NT2/D1 (cell line): Measurements from ENCODE around the gene SCAMP3.

Experiments
- DNase-seq: peaks from one replicate; pipeline ENCODE4 v3.0.0-alpha.2; 2011; ENCODE audit warnings: low read depth, low spot score
- H3K27me3 ChIP-seq: 2 replicates; pipeline ENCODE4 v1.6.0; 2011; ENCODE audit warnings: mild to moderate bottlenecking; ENCODE audit not compliant: insufficient read length, insufficient read depth
- H3K36me3 ChIP-seq: 2 replicates; pipeline ENCODE4 v1.6.1; 2011; ENCODE audit warnings: mild to moderate bottlenecking, low read length, mixed read lengths; ENCODE audit not compliant: insufficient read depth, insufficient read length
- H3K4me1 ChIP-seq: 2 replicates; pipeline ENCODE4 v1.5.1; 2011; ENCODE audit not compliant: insufficient read depth, insufficient read length
- H3K4me3 ChIP-seq: 2 replicates; pipeline ENCODE4 v1.5.1; 2011; ENCODE audit warnings: low read depth; ENCODE audit not compliant: insufficient read length
- H3K9ac ChIP-seq: 2 replicates; pipeline ENCODE4 v1.6.0; 2011; ENCODE audit warnings: low read depth; ENCODE audit not compliant: insufficient read length
- H3K9me3 ChIP-seq: 2 replicates; pipeline ENCODE4 v1.5.1; 2011; ENCODE audit warnings: mild to moderate bottlenecking, low read length; ENCODE audit not compliant: insufficient read depth
- SUZ12 ChIP-seq: IDR thresholded peaks from 2 replicates; pipeline ENCODE4 v1.6.1; 2011; ENCODE audit not compliant: insufficient read length, insufficient read depth; ENCODE audit errors: extremely low read depth
- YY1 ChIP-seq: IDR thresholded peaks from 2 replicates; pipeline ENCODE4 v1.6.1; 2011; ENCODE audit not compliant: insufficient read length, insufficient read depth
- ZNF274 ChIP-seq: IDR thresholded peaks from 2 replicates; pipeline ENCODE4 v1.6.1; 2011; ENCODE audit warnings: mild to moderate bottlenecking, low read depth, low read length

Gene SCAMP3

DNA sequence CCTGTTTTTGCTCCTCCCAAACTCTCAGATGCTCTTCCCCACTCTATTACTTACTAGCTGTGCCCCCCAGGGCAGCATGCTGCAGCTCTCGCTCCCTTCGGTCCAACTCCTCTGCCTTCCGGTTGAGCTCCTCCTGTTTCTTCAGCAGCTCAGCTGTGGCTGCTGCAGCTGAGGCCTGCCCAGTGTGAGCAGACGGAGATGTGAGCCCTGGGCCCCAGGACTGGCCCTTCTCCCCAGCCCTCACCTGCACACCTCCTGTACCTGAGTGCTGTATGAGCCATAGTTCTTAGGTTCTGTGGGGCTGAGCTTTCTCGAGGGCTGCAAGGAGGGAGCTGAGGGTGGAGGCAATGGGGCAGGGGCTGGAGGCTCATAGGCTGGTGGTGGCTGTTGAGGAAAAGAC, 1.9 kb downstream of the SCAMP3 start:
- no peak overlapping the region for H3K4me3 ChIP-seq

DNA sequence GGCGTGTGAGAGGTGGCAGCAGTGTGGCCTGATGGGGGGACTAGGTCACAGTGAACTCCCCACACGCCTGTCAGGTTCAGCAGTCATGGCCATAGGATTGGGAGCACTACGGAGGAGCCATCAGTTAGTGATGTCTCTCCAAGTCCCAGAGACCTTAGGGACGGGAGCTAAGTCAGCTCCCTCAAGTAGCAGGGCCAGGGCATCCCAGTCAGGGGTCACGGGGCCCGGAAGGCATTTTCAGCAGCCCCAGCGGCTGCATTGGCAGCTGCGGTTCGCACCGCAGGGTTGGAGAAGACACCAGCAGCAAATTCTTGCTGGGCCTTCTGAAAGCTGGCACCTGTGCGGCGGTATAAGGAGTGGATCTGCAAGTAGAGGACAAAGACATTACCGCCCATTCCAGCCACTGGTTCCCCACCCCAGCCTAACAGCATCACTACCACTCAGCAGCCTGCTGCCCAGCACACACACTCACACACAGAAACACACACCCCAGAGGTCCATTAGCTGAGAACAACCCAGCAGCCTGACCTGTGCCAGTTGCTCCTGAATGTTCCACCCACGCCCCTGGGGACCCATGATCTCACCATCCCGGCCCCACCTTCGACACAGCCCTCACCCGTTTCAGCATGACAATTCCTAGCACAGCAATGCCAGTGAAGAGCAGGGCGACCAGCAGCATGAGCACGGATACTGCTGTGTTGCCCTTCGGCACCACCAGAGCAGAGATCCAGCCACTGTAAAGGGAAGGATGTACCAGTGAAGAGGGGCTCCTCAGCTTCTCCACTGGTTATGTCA, 5.9 kb downstream of the SCAMP3 start:
- Histone ChIP-seq H3K9ac (peak overlapping the region; percentile 12), H3K9me3 (no peaks in the 10 kb centered on the region), H3K4me1 (peaks cover 27% of the 10 kb centered on the region), H3K36me3 (peaks cover 48% of the 10 kb centered on the region), H3K27me3 (no peaks in the 10 kb centered on the region), H3K4me3 (peak overlapping the region; percentile 76)
- TF ChIP-seq YY1 (no peak), SUZ12 (no peak), ZNF274 (no peak)
- no peak for DNase-seq

More for the DNA sequence above, 1.9 kb downstream of the SCAMP3 start:
- Histone ChIP-seq H3K27me3 (no peaks in the 10 kb centered on the region), H3K36me3 (peaks cover 74% of the 10 kb centered on the region), H3K4me1 (peaks cover 10% of the 10 kb centered on the region), H3K9me3 (no peaks in the 10 kb centered on the region), H3K9ac (peak overlapping the region; percentile 96)
- no peak for TF ChIP-seq YY1
- TF ChIP-seq SUZ12 = no peak
- DNase-seq = no peak

DNA sequence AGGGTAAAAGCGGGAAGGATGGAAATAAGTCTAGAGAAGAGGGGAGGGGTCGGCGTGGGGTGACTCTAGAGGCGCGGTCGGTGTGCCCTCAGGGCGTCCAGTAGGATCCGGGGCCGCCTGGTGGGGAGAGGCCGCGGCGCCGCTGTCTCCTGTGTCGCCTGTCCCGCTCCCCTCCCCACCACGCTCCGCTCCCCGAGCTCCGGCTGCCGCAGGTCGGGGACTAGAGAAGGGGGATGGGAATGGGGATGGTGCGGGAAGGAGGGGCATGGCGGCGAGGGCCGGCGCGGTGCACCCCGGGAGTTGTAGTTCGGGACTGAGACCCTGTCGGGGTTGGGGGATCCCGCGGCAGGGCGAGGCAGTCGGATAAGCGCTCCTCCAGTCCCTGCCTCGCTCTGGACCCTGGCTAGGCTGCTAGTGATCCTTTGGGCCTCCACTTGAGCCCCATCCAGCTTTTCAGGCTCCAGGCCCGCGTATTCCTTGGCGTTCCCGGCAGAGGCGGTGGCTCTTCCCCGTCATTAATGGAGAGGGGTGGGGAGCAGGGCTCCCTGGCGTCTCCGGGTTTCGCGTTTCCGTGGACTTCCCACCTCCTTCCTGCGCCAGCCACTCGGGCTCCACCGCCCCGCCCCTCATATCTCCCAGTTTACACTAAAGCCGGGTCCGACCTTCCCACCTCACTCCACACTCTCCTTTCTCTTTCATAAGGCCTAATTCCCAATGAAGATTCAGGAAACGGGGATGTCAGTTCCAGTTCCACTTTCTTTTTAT, 6.7 kb downstream of the SCAMP3 start, which contains the start of gene ENTREP3:
TSS of gene ENTREP3 (minus strand) at position 241 of the 765 bp plus-strand sequence. CDS start 606 bp downstream, outside the sequence.
- peak; percentile 67 for TF ChIP-seq YY1
- TF ChIP-seq SUZ12 = no peak
- no peak for TF ChIP-seq ZNF274
- Histone ChIP-seq H3K4me1 (peaks cover 32% of the 10 kb centered on the region), H3K27me3 (no peaks in the 10 kb centered on the region), H3K9me3 (no peaks in the 10 kb centered on the region), H3K9ac (peak within 1 kb of the TSS; percentile 92), H3K4me3 (peak within 1 kb of the TSS; percentile 76), H3K36me3 (peaks cover 47% of the 10 kb centered on the region)
- peak; percentile 86 for DNase-seq

DNA sequence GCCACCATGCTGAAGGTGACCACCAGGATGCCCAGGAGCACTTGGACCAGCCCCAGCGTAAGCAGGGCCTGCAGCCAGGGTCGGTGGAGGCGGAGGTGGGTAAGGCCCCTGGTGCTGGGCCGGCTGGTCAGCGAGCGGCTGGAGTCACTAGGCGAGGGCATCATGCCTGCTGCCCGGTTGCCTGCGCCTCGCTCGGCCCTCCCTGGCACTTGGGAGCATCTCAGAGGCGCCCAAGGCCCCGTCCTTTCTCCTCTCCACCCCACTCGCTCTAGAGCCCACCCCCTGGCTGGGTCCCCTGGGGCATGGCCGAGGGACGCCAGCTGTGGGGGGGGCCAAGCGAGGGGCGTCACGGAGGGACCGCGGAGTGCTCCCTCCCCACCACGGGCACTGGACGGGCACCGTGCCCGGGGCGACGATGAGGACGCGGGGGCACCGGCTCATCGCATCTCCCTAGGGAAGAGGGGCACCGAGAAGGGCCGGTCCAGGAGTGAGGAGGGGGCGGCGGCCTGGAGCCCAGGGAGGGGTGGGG, 7.4 kb downstream of the SCAMP3 start:
- DNase-seq = no peak
- no peaks in the 10 kb centered on the region for H3K27me3 ChIP-seq
- peak overlapping the region; percentile 76 for H3K4me3 ChIP-seq
- TF ChIP-seq SUZ12 (no peak), ZNF274 (no peak), YY1 (no peak)
- no peaks in the 10 kb centered on the region for H3K9me3 ChIP-seq
- peak overlapping the region; percentile 92 for H3K9ac ChIP-seq
- peaks cover 30% of the 10 kb centered on the region for H3K4me1 ChIP-seq
- H3K36me3 ChIP-seq = peaks cover 45% of the 10 kb centered on the region

DNA sequence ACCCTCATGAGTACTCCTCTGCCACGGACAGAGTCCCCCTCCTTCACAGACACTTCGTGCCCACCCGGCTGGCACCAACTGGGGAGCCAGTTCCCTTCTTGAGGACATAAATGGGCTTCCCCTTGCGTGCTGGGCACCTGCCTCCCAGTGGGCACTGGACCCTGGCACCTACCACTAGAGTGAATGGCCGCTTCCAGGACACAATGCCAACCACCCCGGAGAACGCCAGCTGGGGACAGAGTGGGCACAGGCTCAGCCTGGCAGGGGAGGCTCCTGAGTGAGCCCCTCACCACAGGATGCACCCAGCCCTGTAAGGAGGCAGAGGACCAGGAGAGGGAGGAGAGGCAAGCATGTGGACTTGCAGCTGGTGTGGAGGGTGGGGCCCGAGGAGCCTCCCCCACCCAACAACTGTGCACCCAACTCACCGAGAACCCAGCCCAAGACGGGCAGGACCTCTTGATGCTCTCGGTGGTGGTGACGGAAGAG, 7.9 kb downstream of the SCAMP3 start:
- peaks cover 42% of the 10 kb centered on the region for H3K36me3 ChIP-seq
- H3K9ac ChIP-seq = peak overlapping the region; percentile 92

DNA sequence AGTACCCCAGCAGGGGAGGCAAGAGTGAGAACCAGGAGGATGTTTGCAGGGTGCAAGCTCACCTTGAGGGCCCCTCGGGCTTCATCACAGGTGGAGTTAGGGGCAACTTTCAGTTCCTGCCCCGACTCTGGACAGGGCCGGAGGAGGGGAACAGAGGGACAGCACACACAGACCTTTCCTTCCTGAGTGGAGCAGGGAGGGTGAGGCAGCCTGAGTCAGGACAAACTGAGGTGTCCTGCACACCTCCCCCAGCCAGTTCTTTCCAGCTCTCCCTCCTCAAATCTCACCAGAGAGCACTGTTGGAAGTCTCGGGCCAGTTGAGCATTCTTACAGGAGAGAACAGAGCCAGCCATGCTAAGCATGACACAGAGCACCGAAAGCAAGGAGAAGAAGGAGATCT, 8.4 kb downstream of the SCAMP3 start:
- peak overlapping the region; percentile 92 for H3K9ac ChIP-seq
- H3K9me3 ChIP-seq = no peaks in the 10 kb centered on the region
- DNase-seq = no peak
- H3K4me3 ChIP-seq = peak overlapping the region; percentile 76
- TF ChIP-seq YY1 (no peak), SUZ12 (no peak), ZNF274 (no peak)
- H3K27me3 ChIP-seq = no peaks in the 10 kb centered on the region
- H3K4me1 ChIP-seq = peaks cover 30% of the 10 kb centered on the region
- peaks cover 41% of the 10 kb centered on the region for H3K36me3 ChIP-seq

More for the DNA sequence above, 7.9 kb downstream of the SCAMP3 start:
- no peak for DNase-seq
- Histone ChIP-seq H3K4me3 (peak overlapping the region; percentile 76), H3K4me1 (peaks cover 30% of the 10 kb centered on the region), H3K9me3 (no peaks in the 10 kb centered on the region), H3K27me3 (no peaks in the 10 kb centered on the region)
- TF ChIP-seq SUZ12 (no peak), YY1 (no peak), ZNF274 (no peak)

DNA sequence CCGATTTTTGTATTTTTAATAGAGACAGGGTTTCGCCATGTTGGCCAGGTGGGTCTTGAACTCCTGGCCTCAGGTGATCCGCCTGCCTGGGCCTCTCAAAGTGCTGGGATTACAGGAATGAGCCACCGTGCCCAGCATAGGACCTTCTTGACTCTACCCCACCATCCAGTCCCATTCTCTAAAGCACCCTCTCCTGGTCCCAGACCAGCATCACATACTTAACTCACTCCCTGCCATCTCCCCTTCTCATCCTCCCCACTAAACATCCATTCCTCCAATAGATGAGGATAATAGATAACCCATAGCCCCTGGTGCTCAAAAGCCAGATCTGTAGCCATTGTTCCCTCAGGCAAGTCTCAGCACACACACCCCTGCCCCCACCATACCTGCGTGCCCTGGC, 9.0 kb downstream of the SCAMP3 start:
- Histone ChIP-seq H3K4me3 (no peak overlapping the region), H3K9me3 (no peaks in the 10 kb centered on the region), H3K27me3 (no peaks in the 10 kb centered on the region), H3K9ac (peak overlapping the region; percentile 92), H3K4me1 (peaks cover 30% of the 10 kb centered on the region), H3K36me3 (peaks cover 41% of the 10 kb centered on the region)
- no peak for TF ChIP-seq ZNF274
- no peak for TF ChIP-seq YY1
- no peak for TF ChIP-seq SUZ12
- DNase-seq = no peak
